GM19463 (cell line): ENCODE data around the gene PML.
"Not testable (repeated sequence)": the region's sequence is repeated elsewhere in the genome, so short reads cannot be mapped to it uniquely, and the experiment has no call there.

Source experiments
- ATAC-seq: cut with Tn5 transposase; IDR thresholded peaks from one replicate; pipeline ENCODE4 v1.9.1; 2021; ENCODE audit warnings: mild to moderate bottlenecking, moderate library complexity; ENCODE audit not compliant: unreplicated experiment

PML gene

GRCh38 chr15:73959012-73959581 lies 35.4 kb upstream of the PML start:
- no peak for ATAC-seq

DNA sequence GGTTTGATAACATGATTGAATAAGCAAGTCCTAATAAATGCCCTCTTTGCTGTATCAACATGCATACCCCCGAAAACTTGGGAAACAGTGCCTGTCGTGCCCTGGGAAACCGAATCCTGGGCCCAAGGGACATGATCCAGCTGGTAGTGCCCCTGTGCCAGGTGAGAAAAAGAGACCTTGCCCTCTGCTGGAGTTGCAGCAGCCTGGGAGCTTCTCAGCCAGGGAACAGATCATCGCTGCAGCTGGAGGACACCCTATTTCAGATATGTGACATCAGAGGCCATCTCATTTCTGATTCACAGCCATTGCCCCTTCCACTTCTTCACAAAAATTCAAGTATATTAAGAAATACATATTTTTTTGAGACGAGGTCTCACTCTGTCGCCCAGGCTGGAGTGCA lies 34.7 kb upstream of the PML start:
- no peak for ATAC-seq

DNA sequence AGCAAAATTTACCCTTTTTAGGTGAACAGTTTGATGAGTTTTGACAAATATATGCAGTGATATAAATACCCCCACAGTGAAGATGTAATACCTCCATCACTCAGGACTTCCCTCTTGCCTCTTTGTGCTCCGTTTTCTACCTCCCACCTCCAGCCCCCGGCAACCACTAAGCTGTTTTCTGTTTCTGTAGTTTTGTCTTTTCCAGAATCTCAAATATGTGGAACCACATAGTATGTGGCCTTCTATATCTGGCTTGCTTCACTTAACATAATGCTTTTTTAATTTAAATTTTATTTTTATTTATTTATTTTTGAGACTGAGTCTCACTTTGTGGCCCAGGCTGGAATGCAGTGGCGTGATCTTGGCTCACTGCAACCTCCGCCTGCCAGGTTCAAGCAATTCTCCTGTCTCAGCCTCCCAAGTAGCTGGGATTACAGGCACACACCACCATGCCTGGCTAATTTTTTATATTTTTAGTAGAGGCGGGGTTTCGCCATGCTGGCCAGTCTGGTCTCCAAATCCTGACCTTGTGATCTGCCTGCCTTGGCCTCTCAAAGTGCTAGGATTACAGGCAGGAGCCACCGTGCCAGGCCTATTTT lies 33.9 kb upstream of the PML start:
- ATAC-seq, result not testable (repeated sequence)

GRCh38 chr15:73962433-73962832 lies 32.1 kb upstream of the PML start:
- ATAC-seq, result no peak

GRCh38 chr15:73964736-73965093 lies 29.8 kb upstream of the PML start:
- ATAC-seq, result peak; percentile 56

DNA sequence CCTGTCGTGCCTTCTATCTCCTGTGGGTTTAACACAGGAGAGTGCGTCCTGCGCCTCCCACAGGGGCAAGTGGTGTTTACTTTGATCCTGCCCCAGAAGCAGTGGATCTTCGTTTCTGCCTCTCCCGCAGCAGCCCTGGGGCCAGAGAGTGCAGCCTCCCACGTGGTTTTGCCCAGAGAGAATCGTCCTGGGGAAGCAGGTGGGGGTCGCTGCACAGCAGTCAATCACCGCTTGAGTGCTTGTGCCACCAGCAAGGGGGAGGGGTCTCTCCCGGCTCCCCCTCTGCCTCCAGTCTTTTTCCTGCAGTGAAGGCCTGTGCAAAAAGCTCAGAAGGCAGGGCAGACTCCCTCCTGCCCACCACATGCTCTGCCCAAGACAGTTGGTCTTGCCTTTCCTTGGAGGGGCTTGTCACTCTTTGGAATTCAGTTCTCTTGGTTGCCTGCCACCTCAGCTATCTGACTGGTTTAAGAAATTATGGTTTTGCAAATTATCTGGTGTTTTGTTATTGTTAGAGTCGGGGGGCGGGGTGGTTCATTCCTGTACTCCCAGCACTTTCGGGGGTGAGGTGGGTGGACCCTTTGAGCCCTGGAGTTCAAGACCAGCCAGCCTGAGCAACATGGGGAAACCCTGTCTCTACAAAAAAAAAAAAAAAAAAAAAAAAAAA lies 29.3 kb upstream of the PML start:
- peak; percentile 17 for ATAC-seq

DNA sequence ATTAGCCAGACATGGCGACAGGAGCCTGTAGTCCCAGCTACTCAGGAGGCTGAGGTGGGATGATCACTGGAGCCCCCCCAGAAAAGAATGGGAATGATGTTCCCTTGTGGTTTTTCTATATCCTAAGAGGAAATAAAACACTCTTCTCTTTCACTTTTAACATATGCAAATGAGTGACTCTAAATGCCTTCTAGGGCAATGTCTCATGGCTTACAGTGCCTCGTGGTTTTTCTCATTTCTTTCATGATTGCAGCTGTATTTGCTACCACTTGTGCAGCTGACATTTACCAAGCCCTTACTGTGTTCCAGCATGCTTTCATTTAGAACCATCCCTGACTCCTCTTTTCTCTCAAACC lies 28.8 kb upstream of the PML start:
- ATAC-seq, result no peak

- ATAC-seq, result no peak
Measured at GRCh38 chr15:73968461-73968860, 26.1 kb upstream of the PML start.

- ATAC-seq, result no peak
Measured at GRCh38 chr15:73969151-73969759, 25.3 kb upstream of the PML start.

- no peak for ATAC-seq
Measured at GRCh38 chr15:73972984-73973682, 21.4 kb upstream of the PML start.

DNA sequence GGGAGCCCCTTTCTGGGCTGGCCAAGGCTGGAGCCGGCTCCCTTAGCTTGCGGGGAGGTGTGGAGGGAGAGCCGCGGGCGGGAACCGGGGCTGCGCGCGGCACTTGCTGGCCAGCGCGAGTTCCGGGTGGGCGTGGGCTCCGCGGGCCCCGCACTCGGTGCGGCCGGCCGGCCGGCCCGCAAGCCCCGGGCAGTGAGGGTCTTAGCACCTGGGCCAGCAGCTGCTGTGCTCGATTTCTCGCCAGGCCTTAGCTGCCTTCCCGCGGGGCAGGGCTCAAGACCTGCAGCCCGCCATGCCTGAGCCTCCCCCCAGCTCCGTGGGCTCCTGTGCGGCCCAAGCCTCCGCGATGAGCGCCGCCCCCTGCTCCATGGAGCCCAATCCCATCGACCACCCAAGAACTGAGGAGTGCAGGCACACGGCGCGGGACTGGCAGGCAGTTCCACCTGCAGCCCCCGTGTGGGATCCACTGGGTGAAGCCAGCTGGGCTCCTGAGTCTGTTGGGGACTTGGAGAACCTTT lies 20.8 kb upstream of the PML start:
- ATAC-seq, result not testable (repeated sequence)

DNA sequence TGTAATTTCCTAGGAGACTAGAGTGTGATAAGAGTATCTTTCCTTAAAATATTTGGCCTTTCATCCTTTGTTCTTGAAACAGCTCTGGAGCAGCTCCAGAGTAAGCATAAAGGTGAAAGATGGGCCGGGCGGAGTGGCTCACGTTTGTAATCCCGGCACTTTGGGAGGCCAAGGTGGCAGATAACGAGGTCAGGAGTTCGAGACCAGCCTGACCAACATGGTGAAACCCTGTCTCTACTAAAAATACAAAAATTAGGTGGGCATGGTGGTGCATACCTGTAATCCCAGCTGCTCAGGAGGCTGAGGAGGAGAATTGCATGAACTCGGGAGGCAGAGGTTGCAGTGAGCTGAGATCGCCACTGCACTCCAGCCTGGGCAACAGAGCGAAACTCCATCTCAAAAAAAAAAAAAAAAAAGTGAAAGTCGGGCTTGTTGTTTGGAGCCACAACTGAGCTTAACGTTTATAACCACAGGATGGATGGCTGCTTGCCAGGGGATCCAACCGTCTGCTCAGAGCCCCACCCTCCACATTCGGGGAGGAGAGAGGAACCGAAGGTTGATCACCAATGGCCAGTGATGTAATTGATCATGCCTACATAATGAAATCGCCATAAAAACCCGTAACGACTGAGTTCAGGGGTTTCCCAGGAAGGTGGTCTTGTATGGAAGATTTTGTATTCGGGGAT lies 18.9 kb upstream of the PML start:
- ATAC-seq, result not testable (repeated sequence)

- ATAC-seq, result no peak
Measured at GRCh38 chr15:73978896-73979295, 15.6 kb upstream of the PML start.

- no peak for ATAC-seq
Measured at GRCh38 chr15:73979636-73980035, 14.9 kb upstream of the PML start.

DNA sequence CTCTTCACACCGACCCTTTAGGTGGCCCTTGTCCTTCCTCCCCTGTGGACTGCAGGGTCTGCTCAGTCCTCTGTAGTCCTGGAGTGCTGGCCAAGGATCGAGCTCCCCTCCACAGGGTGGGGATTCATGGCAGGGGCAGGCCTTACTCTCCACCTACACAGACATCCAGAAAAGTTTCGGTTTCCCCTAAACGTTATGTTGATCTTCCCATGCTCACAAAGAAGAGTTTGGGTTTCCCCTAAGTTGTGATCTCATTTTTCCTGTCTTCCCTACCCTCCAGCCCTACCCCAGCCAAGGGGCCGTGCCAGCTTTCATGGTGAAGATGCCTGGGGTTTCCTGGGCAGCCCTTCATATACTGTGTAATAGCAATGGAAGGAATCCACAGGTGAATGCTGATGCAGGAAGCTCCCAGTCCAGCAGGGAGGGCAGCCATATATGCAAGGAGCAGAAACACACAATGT lies 12.7 kb upstream of the PML start:
- peak; percentile 20 for ATAC-seq

- peak; percentile 60 for ATAC-seq
Measured at GRCh38 chr15:73982222-73982962, 12.1 kb upstream of the PML start.

- ATAC-seq, result no peak
Measured at GRCh38 chr15:73983211-73983727, 11.2 kb upstream of the PML start.

GRCh38 chr15:73983773-73984172 lies 10.7 kb upstream of the PML start:
- ATAC-seq, result no peak

GRCh38 chr15:73984208-73984979 lies 10.1 kb upstream of the PML start:
- ATAC-seq, result no peak
